Aorta (tissue), 5 donors: Measurements from ENCODE around the gene PODN. TPM values are rescaled to one million over a fixed set of nuclear protein-coding genes. Genes with fewer than 3 reads are reported as not detected.
A peak's percentile ranks its signal among the peaks of the same experiment; 100 is the strongest.

ENCODE experiments used
- ATAC-seq: fragments of 200-7000 bp; cut with Tn5 transposase; one replicate; pipeline ENCODE4 v1.9.1; 2022; ENCODE audit warnings: moderate library complexity; ENCODE audit not compliant: low FRiP score
- DNase-seq, 2 donors: peaks; one replicate each; pipeline ENCODE4 v3.0.0-alpha.2; 2020
- H3K27ac ChIP-seq, 2 donors: one replicate each; pipeline ENCODE4 v1.5.1; 2013; ENCODE audit warnings: low read length in 2 of 2, mild to moderate bottlenecking in 2 of 2, moderate library complexity in 2 of 2, control low read depth in 1 of 2, inconsistent platforms in 1 of 2, low read depth in 1 of 2
- H3K27me3 ChIP-seq, 2 donors: one replicate each; pipeline ENCODE4 v1.6.1; 2013; ENCODE audit warnings: control low read depth in 1 of 2, low read length in 1 of 2, mild to moderate bottlenecking in 1 of 2, moderate library complexity in 1 of 2; ENCODE audit not compliant: insufficient read depth in 2 of 2, control insufficient read depth in 1 of 2
- H3K36me3 ChIP-seq, 2 donors: one replicate each; pipeline ENCODE4 v1.6.1; 2013; ENCODE audit warnings: control low read depth in 1 of 2, low read length in 1 of 2, mild to moderate bottlenecking in 1 of 2; ENCODE audit not compliant: insufficient read depth in 2 of 2, control insufficient read depth in 1 of 2
- H3K4me1 ChIP-seq, 2 donors: one replicate each; pipeline ENCODE4 v1.6.1; 2013; ENCODE audit warnings: low read length in 2 of 2, control low read depth in 1 of 2, mild to moderate bottlenecking in 1 of 2, moderate library complexity in 1 of 2; ENCODE audit not compliant: insufficient read depth in 2 of 2, control insufficient read depth in 1 of 2
- H3K4me3 ChIP-seq, 2 donors: one replicate each; pipeline ENCODE4 v1.5.1; 2013; ENCODE audit warnings: low read length in 2 of 2, control low read depth in 1 of 2, mild to moderate bottlenecking in 1 of 2
- H3K9me3 ChIP-seq: one replicate; pipeline ENCODE4 v1.6.1; 2013; ENCODE audit warnings: mild to moderate bottlenecking, low read length; ENCODE audit not compliant: control insufficient read depth
- WGBS, 2 donors: extraction: QIAGEN DNeasy Blood & Tissue Kit; methylation state at CpG; one replicate each; pipeline ENCODE4 v1.1.7; 2013; 5-methylcytosine and 5-hydroxymethylcytosine counted together
- intact Hi-C, 2 donors: fragments of 100-400 bp; cut with DNase I; formaldehyde crosslinking; loops; one replicate each; pipeline versions ENCODE4 v1.14.2 to v1.15.0; 2022
- polyA plus RNA-seq, 2 donors: library from polyadenylated mRNA; stranded (reverse); fragments of 200-250 nt; gene quantifications; one replicate each; pipeline ENCODE4 v1.2.3, GENCODE V29; 2013
- total RNA-seq, 2 donors: library from RNA; stranded (reverse); fragmentation: NEBNext Ultra II Directional; extraction: Animal tissue kit (Norgen Biotek cat#: 25700); gene quantifications; one replicate each; pipeline ENCODE4 v1.2.1, GENCODE V29; 2021
- donor health status: healthy with polysubstance abuse.
- donor health status: Bipolar disorder and iron deficiency.
- donor health status: DM: no; HTN: no; CAD: no.
- donor health status: DM: no; HTN: no; CAD: no.
- donor health status: DM: yes; HTN: yes; CAD: no.

The PODN gene
- total and polyA plus RNA-seq, 4 donors: 14.3 to 152 (median 53.8) TPM

DNA sequence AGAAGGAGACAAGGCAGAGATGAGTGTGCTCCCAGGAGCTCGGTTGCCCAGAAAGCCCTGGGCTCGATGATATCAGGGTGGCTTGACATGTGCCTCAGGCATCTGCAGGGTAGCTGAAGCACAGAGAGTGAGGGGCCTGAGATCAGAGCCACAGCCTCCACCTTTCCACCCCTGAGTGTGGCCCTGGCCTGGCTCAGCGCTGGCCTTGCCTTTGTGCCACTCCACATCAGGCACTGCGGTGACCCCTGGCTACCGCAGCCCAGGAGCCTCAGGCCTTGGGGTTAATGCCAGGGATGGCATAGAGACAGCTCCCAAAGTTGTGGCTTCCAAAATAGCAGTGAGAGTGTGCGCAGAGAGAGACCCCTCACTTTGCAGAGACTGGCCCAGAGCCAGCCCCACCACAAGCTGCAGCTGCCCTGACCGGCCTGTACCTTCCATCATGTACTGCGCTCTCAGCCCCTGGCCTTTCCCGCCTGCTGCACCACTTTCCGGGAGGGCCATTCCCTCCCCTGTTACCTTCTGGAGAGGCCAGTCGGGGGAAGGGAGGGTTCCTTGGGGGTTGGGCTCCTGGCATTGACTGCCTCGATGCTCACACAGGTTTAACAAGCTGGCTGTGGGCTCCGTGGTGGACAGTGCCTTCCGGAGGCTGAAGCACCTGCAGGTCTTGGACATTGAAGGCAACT is 19.5 kb downstream of the PODN start:
- no peak for ATAC-seq

DNA sequence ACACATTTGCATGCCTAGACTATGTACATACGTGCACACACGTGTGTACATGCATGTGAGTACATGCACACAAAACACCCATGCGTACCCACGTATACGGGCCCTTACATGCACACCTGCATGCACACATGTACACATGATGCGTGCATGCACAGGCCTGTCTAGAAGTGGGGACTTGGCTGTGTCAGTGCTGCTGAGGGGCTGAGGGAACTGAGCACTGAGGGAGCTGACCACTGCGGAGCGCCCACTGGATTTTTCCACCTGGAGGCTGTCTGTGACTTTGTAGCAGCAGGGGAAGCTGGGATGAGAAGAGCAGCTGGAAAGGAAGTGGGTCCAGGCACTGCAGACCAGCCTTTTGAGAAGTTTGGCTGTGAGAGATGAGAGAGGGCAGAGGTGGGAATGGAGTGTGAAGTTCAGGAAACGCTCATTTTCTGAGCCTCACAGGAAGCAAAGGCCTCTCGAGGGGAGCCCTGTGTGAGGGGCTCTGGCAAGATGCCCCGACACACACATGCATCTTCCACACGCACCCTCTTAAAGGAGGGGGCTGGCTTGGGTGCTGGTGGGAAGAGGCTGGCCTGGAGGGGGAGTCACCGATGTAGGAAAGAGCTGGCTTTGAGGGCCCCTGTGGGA is 20.9 kb downstream of the PODN start:
- Histone ChIP-seq H3K27ac (no peak overlapping the region), H3K36me3 (no peaks in the 10 kb centered on the region)

More for the DNA sequence above, 19.5 kb downstream of the PODN start:
- Histone ChIP-seq H3K36me3 (no peaks in the 10 kb centered on the region), H3K9me3 (no peaks in the 10 kb centered on the region), H3K27me3 (no peaks in the 10 kb centered on the region), H3K4me3 (no peak overlapping the region), H3K27ac (no peak overlapping the region), H3K4me1 (no peaks in the 10 kb centered on the region)
- intact Hi-C loops: no loop called here
- peak in 1 of 2 donors; percentile 62 for DNase-seq
- WGBS, 2 donors: 83 to 87% methylated on average over 14 of the region's 14 CpGs

DNA sequence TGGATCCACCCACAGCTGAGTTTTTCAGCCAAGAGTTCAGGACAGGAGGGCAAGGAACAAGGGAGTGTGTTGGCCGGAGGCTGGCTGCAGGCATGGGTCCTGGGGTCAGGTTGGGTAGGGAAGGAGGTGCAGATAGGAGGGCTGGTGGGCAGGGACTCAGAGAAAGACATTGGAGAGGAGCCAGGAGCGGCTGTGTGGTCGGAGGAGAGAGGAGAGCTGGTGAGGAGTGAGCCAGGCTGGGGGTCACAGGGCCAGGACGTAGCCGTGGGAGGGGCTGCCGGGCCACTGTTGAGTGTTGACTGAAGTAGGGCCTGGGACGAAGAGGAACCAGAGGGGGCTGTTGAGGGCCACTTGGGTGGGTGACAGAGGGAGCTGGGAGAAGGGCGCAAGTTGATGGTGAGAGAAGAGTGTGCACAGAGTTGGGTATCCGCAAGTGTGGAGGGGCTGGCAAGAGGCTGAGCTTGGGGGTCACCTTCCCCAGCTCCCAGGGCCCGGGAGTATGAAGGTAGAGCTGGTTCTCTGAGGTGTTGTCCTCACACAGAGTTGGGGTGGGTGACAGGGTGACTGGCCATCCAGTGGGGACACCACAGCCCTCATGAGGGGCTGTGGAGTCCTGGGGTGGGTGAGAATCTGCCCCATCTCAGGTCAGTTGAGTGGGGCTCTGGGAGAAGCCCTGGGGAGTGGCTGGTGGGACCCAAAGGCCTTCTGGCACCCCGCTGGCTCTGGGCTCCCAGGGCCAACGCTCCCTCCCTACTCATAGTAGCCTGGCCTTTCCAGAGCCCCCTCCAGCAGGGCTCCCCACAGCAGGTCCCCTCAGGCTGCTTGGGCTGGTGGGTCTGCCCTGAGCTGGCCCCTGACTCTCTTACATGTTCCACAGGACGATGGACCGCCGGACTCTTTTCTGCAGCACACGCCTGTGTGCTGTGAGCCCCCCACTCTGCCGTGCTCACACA is 21.9 kb downstream of the PODN start:
- DNase-seq (no peak), ATAC-seq (no peak)
- Histone ChIP-seq H3K4me3 (no peak overlapping the region), H3K27ac (no peak overlapping the region), H3K36me3 (no peaks in the 10 kb centered on the region), H3K9me3 (no peaks in the 10 kb centered on the region), H3K4me1 (no peaks in the 10 kb centered on the region), H3K27me3 (no peaks in the 10 kb centered on the region)
- intact Hi-C loops: no loop called here
- WGBS, 2 donors: 81 to 84% methylated on average over 17 of the region's 17 CpGs

More for the DNA sequence above, 20.9 kb downstream of the PODN start:
- intact Hi-C loops: no loop called here
- Histone ChIP-seq H3K9me3 (no peaks in the 10 kb centered on the region), H3K4me1 (no peaks in the 10 kb centered on the region), H3K4me3 (no peak overlapping the region), H3K27me3 (no peaks in the 10 kb centered on the region)
- 84 to 86% methylated on average over 13 of the region's 13 CpGs for WGBS, 2 donors
- DNase-seq (no peak), ATAC-seq (no peak)

DNA sequence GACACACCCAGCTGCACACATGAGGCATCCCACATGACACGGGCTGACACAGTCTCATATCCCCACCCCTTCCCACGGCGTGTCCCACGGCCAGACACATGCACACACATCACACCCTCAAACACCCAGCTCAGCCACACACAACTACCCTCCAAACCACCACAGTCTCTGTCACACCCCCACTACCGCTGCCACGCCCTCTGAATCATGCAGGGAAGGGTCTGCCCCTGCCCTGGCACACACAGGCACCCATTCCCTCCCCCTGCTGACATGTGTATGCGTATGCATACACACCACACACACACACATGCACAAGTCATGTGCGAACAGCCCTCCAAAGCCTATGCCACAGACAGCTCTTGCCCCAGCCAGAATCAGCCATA is 22.6 kb downstream of the PODN start:
- intact Hi-C loops: no loop called here
- no peaks in the 10 kb centered on the region for H3K9me3 ChIP-seq
- H3K36me3 ChIP-seq: no peaks in the 10 kb centered on the region
- H3K4me1 ChIP-seq: no peaks in the 10 kb centered on the region
- ATAC-seq: no peak
- H3K27ac ChIP-seq: no peak overlapping the region
- 93 to 95% methylated on average over 8 of the region's 8 CpGs for WGBS, 2 donors
- H3K4me3 ChIP-seq: no peak overlapping the region
- no peaks in the 10 kb centered on the region for H3K27me3 ChIP-seq
- DNase-seq: no peak

DNA sequence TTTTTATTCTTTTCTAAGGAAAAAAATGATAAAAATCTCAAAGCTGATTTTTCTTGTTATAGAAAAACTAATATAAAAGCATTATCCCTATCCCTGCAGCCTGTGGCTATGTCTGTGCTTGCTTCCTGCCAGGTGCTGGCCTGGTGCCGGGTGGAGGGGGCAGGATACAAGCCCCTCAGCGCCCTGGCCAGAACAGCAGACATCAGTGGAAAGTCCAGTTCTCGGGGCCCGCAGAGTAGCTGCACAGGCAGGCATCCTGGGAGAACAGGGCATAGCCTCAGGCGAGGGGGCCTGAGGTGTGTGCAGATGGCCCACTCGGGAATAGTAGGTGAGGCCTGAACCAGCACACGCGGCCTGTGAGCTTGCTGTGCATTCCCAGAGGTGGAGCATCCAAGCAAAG is 23.4 kb downstream of the PODN start:
- H3K27ac ChIP-seq: no peak overlapping the region
- H3K9me3 ChIP-seq: no peaks in the 10 kb centered on the region
- 88 to 94% methylated on average over 8 of the region's 8 CpGs for WGBS, 2 donors
- no peak for ATAC-seq
- H3K27me3 ChIP-seq: no peaks in the 10 kb centered on the region
- intact Hi-C loops: no loop called here
- H3K4me3 ChIP-seq: no peak overlapping the region
- no peak for DNase-seq
- H3K4me1 ChIP-seq: no peaks in the 10 kb centered on the region
- no peaks in the 10 kb centered on the region for H3K36me3 ChIP-seq

DNA sequence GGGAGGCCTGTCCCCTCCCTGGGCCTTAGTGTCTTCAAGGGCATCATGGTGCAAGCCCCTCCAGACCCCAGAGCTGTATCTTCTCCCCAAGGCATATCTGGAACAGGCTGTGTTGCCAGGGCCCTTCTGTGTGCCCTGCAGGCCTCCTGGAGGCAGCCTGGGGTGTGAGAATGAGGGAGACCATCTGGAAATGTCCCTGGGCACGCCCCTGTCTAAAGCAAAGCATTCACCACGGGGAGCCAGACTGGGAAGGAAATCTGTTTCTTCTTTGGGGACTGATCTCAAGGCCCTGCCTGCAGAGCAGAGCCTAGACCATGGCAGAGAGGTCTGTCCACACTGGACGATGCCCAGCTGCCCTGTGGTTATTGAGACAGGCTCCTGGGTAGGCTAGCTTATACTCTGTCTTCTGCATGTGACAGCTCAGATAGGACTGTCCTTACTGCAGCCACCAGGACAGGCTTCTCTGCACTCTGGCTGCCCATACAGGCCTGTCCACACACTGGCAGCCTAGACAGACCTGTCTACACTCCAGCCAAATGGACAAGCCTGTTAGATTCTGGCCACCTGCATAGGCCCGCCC is 24.6 kb downstream of the PODN start:
- ATAC-seq (no peak), DNase-seq (no peak)
- intact Hi-C loops: no loop called here
- Histone ChIP-seq H3K9me3 (no peaks in the 10 kb centered on the region), H3K4me3 (no peak overlapping the region), H3K36me3 (no peaks in the 10 kb centered on the region), H3K27me3 (no peaks in the 10 kb centered on the region), H3K27ac (no peak overlapping the region), H3K4me1 (no peaks in the 10 kb centered on the region)
- 75 to 76% methylated on average over 4 of the region's 4 CpGs for WGBS, 2 donors

DNA sequence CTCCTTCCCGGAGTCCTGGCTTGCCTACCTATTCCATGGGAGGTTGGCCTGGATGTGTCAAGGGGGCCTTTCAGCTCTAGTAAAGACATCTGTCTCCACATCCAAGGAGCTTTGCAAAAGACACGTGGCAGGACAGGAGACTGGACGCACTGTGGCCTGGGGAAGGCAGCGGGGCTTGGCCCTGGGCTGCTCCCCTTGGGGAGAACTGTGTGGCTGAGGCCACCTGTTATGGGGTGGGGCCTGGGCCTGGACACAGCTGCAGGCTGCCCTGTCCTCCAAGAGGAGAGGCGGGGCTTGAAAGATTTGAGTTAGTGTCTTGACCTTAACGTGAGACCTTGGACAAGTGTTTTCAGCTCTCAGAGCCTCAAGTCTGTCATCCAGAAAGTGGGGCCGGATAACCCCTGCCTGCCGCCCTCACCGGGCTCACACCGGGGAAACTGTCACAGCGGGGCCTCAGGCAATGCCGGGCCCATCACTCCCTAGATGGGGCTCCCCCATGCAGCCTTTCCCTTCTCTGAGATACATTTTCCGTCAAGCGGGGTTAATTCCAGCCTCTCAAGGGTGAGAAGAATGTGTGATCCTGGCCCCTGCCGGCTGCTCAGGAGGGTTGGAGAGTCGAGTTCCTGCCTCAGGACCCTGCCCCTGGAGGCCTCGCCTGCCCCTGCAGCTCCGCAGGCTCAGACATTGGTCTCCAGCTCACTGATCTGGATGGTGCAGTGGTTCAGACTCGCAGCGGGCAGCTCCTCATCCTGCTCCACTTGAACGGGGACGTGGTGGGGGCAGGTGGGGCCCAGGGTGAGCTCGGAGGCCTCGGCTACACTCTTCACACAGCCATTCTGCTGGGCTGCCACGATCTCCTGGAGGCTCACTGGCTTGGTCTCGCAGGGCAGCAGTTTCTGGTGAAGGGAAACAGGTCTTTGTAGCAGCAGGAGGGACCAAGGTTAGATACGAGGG is 25.6 kb downstream of the PODN start:
- ATAC-seq: no peak
- intact Hi-C loops: no loop called here
- no peaks in the 10 kb centered on the region for H3K27me3 ChIP-seq
- no peaks in the 10 kb centered on the region for H3K9me3 ChIP-seq
- DNase-seq: no peak
- no peaks in the 10 kb centered on the region for H3K36me3 ChIP-seq
- H3K27ac ChIP-seq: no peak overlapping the region
- WGBS, 2 donors: 93% methylated on average over 27 of the region's 27 CpGs
- no peaks in the 10 kb centered on the region for H3K4me1 ChIP-seq
- H3K4me3 ChIP-seq: no peak overlapping the region
